Measurements from ENCODE around the gene OXT. TPM values are rescaled to one million over a fixed set of nuclear protein-coding genes. Genes with fewer than 3 reads are reported as not detected.
"Not testable (repeated sequence)": the region's sequence is repeated elsewhere in the genome, so short reads cannot be mapped to it uniquely, and the experiment has no call there.

OXT gene
- total and polyA plus RNA-seq, 11 donors = 0.67 TPM; not detected in 10

GRCh38 chr20:3072530-3073250, 1.3 kb downstream of the OXT start:
- H3K4me3 ChIP-seq = peak overlapping the region in 9 of 12 donors; percentile 42 to 74 (median 61)
- 71 to 83% (median 78%) methylated on average over 22 of the region's 22 CpGs for WGBS, 4 donors

GRCh38 chr20:3073251-3073643, 1.8 kb downstream of the OXT start:
- intact Hi-C loops (cut with DNase I); ATAC-seq; H3K9me3 ChIP-seq; H3K36me3 ChIP-seq; H3K4me3 ChIP-seq; H3K27ac ChIP-seq; DNase-seq: not testable (repeated sequence)
- 89 to 97% (median 92%) methylated on average over 8 of the region's 8 CpGs for WGBS, 4 donors
- H3K27me3 ChIP-seq = peaks cover 0 to 25% (median 15%) of the 10 kb centered on the region in 9 donors
- peaks cover 0 to 13% (median 5%) of the 10 kb centered on the region in 12 donors for H3K4me1 ChIP-seq

More at GRCh38 chr20:3072530-3073250, 1.3 kb downstream of the OXT start:
- TF ChIP-seq POLR2A (IDR thresholded peaks at IDR 0.05) (no peak), CTCF (IDR thresholded peaks at IDR 0.05) (no peak)
- intact Hi-C loops (cut with DNase I) = no loop called here
- no peak for ATAC-seq
- Histone ChIP-seq H3K27ac (no peak overlapping the region), H3K9me3 (no peaks in the 10 kb centered on the region), H3K36me3 (no peaks in the 10 kb centered on the region), H3K27me3 (peaks cover 0 to 25% (median 15%) of the 10 kb centered on the region in 9 donors), H3K4me1 (peaks cover 0 to 13% (median 5%) of the 10 kb centered on the region in 12 donors)
- DNase-seq = no peak

GRCh38 chr20:3074812-3075211, 3.4 kb downstream of the OXT start:
- intact Hi-C loops (cut with DNase I) = no loop called here

GRCh38 chr20:3075315-3075714, 3.9 kb downstream of the OXT start:
- H3K4me3 ChIP-seq; DNase-seq; intact Hi-C loops (cut with DNase I); H3K9me3 ChIP-seq; ATAC-seq; H3K27ac ChIP-seq; H3K36me3 ChIP-seq: not testable (repeated sequence)
- WGBS, 4 donors = 83 to 91% (median 86%) methylated on average over 6 of the region's 6 CpGs
- Histone ChIP-seq H3K27me3 (peaks cover 0 to 36% (median 15%) of the 10 kb centered on the region in 9 donors), H3K4me1 (peaks cover 0 to 13% (median 5%) of the 10 kb centered on the region in 12 donors)

More at GRCh38 chr20:3074812-3075211, 3.4 kb downstream of the OXT start:
- no peaks in the 10 kb centered on the region for H3K36me3 ChIP-seq
- no peak for DNase-seq
- WGBS, 4 donors = 70 to 87% (median 79%) methylated on average over 6 of the region's 6 CpGs
- no peak overlapping the region for H3K4me3 ChIP-seq
- TF ChIP-seq POLR2A (IDR thresholded peaks at IDR 0.05) (no peak), CTCF (IDR thresholded peaks at IDR 0.05) (no peak)
- H3K4me1 ChIP-seq = peaks cover 0 to 13% (median 5%) of the 10 kb centered on the region in 12 donors
- no peaks in the 10 kb centered on the region for H3K9me3 ChIP-seq
- peaks cover 0 to 33% (median 15%) of the 10 kb centered on the region in 9 donors for H3K27me3 ChIP-seq
- H3K27ac ChIP-seq = no peak overlapping the region
- no peak for ATAC-seq

- ATAC-seq = no peak
- Histone ChIP-seq H3K27ac (no peak overlapping the region), H3K4me3 (no peak overlapping the region), H3K9me3 (no peaks in the 10 kb centered on the region), H3K36me3 (no peaks in the 10 kb centered on the region), H3K27me3 (peaks cover 0 to 41% (median 6%) of the 10 kb centered on the region in 9 donors), H3K4me1 (peaks cover 0 to 17% (median 9%) of the 10 kb centered on the region in 12 donors)
- TF ChIP-seq CTCF (IDR thresholded peaks at IDR 0.05) (no peak), POLR2A (IDR thresholded peaks at IDR 0.05) (no peak)
- 80 to 88% (median 86%) methylated on average over 4 of the region's 4 CpGs for WGBS, 4 donors
- intact Hi-C loops (cut with DNase I) = no loop called here
- DNase-seq = no peak
Measured at GRCh38 chr20:3077618-3078134, 6.3 kb downstream of the OXT start.
